NOMO-1 treated with DMSO at 0.1 percent for 48 hours (cell line): Measurements from ENCODE around the gene SMYD1.

Experiments
- DNase-seq: peaks from one replicate; lab custom pipeline; 2025; ENCODE audit not compliant: unreplicated experiment; lab: John Stamatoyannopoulos, UW

SMYD1 gene

DNA sequence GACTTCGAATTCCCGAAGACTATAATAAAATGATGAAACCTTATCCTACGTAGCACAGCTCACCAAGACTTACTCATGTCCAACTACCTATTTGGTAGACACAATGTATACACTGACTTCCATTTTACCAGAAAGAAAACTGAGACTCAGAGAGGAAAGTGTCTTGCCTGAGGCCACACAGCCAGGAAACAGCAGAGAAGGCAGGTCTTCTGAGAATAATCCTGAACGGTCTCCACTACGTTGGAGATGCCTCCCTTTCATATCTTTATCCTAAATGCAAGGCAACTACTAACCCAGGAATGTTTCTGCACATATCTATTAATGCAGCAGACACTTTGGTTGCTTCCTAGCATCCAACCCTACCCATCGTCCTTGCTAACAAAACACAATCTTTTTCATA lies 72.2 kb downstream of the SMYD1 start:
- DNase-seq: no peak

DNA sequence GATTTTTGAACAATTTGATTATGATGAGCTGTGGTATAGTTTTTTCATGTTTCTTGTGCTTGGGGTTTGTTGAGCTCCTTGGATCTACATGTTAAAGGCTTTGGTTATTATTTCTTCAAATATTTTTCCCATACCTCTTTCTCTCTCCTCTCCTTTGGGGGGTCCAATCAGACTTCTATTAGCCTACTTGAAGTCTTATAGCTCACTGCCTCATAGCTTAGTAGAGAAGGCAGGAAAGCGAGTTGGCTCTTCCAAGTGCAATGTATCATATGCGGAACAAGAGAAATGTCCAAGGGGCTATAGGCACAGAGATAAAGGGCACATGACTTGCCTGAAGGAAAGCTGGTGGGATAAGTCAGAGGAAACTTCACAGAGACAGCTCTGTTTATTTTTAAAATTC lies 74.3 kb downstream of the SMYD1 start:
- no peak for DNase-seq

GRCh38 chr2:88144271-88144670 lies 76.6 kb downstream of the SMYD1 start:
- no peak for DNase-seq

- no peak for DNase-seq
These were observed 77.4 kb downstream of the SMYD1 start for GRCh38 chr2:88144914-88145497.

- no peak for DNase-seq
These were observed 79.0 kb downstream of the SMYD1 start for GRCh38 chr2:88146590-88146989.

DNA sequence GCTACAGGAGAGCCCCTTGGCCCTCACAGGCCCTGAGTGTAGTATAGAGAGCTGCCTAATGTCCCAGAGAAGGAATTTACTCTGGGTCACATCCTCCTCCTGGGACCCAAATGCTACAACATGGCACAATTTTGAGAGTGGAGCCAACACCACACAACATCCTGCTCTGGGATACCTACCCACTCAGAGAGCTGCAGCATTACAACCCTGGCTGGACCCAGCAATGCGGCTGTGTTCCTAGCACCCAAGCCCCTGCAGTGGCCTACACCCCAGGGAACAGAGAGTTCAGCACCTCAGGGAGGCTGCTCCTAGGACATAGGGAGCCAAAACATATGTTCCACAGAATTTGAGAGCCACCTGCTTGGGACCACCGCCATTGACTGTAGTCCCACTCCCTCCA lies 79.5 kb downstream of the SMYD1 start:
- no peak for DNase-seq

- no peak for DNase-seq
These were observed 81.4 kb downstream of the SMYD1 start for GRCh38 chr2:88148929-88149438.

- no peak for DNase-seq
These were observed 91.9 kb downstream of the SMYD1 start for GRCh38 chr2:88159481-88159880.

- DNase-seq: peak; percentile 53
These were observed 92.4 kb downstream of the SMYD1 start for GRCh38 chr2:88159955-88160415.

- DNase-seq: no peak
These were observed 92.9 kb downstream of the SMYD1 start for GRCh38 chr2:88160517-88160916.

DNA sequence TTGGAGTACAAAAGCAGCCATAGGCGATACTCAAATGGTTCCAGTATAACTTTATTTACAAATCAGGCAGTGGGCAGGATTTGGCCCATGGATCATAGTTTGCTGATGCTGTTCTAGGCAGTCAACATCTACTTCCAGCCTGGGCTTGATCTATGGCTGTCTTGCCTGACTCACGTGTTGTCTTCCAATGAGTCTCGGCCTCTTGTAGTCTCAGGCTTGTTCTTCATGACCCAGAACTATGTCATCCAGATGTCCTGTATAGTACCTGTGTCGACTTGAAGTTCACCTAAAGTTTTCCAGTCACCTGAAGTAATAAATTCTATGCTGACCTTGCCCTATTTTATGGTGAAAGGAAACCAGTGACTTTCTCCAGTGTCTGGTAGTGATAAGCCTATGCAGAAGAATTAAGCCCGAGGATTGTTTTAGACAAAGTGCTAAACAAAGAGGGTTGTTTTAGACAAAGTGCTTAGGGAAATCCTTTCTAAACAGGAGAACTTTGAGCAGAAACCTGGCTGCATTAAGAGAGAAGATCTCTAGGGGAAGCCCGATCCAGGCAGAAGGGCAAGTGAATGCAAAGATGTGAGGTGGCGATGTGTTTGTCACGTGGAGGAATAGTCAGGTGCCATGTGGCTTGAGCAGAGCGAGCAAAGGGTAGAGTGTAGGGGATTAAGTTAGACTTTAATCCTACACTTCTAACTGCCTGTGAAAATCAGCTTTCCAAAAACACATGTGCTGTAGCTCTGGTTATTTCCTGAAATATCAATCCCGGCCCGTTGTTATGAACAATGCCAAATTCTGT lies 94.0 kb downstream of the SMYD1 start:
- no peak for DNase-seq
